Smooth muscle cell (in vitro differentiated cells): ENCODE measurements around the gene PIK3CD. TPM values are rescaled to one million over a fixed set of nuclear protein-coding genes. Genes with fewer than 3 reads are reported as not detected.
A peak's percentile ranks its signal among the peaks of the same experiment; 100 is the strongest.

ENCODE experiments used
- DNase-seq: peaks from one replicate; lab custom pipeline; 2025; ENCODE audit not compliant: unreplicated experiment; lab: John Stamatoyannopoulos, UW
- H2AFZ ChIP-seq: fragments of 200-600 bp; sonication (generic); 2 replicates; pipeline ENCODE4 v1.6.0; 2016; ENCODE audit warnings: antibody characterized with exemption, low read depth, mild to moderate bottlenecking
- H3F3A ChIP-seq: fragments of 200-600 bp; sonication (generic); 2 replicates; pipeline ENCODE4 v1.6.0; 2017; ENCODE audit warnings: antibody characterized with exemption, low read depth
- H3K27ac ChIP-seq: fragments of 200-600 bp; sonication (generic); 2 replicates; pipeline ENCODE4 v1.5.1; 2016; ENCODE audit warnings: low read depth, mild to moderate bottlenecking
- H3K27me3 ChIP-seq: fragments of 200-600 bp; sonication (generic); 2 replicates; pipeline ENCODE4 v1.6.1; 2016; ENCODE audit warnings: low read depth, mild to moderate bottlenecking
- H3K36me3 ChIP-seq: fragments of 200-600 bp; sonication (generic); 2 replicates; pipeline ENCODE4 v1.5.1; 2016; ENCODE audit warnings: low read depth
- H3K4me1 ChIP-seq: fragments of 200-600 bp; sonication (generic); 2 replicates; pipeline ENCODE4 v1.5.1; 2016; ENCODE audit warnings: low read depth
- H3K4me2 ChIP-seq: fragments of 200-600 bp; sonication (generic); 2 replicates; pipeline ENCODE4 v1.6.0; 2016; ENCODE audit warnings: mild to moderate bottlenecking
- H3K4me3 ChIP-seq: fragments of 200-600 bp; sonication (generic); 2 replicates; pipeline ENCODE4 v1.5.1; 2016; ENCODE audit warnings: mild to moderate bottlenecking
- H3K79me2 ChIP-seq: fragments of 200-600 bp; sonication (generic); 2 replicates; pipeline ENCODE4 v1.6.0; 2016; ENCODE audit warnings: low read depth, mild to moderate bottlenecking
- H3K9ac ChIP-seq: fragments of 200-600 bp; sonication (generic); 2 replicates; pipeline ENCODE4 v1.6.0; 2016; ENCODE audit warnings: low read depth
- H3K9me3 ChIP-seq: fragments of 200-600 bp; sonication (generic); replicated peaks from 2 replicates; pipeline ENCODE4 v1.5.1; 2016; ENCODE audit warnings: low read depth
- H4K20me1 ChIP-seq: fragments of 200-600 bp; sonication (generic); 2 replicates; pipeline ENCODE4 v1.6.0; 2016; ENCODE audit warnings: low read depth
- CTCF ChIP-seq: fragments of 200-600 bp; sonication (generic); IDR thresholded peaks from 2 replicates; pipeline ENCODE4 v1.5.1; 2017; ENCODE audit warnings: borderline replicate concordance, mild to moderate bottlenecking, antibody characterized with exemption; ENCODE audit not compliant: insufficient read depth, poor library complexity, severe bottlenecking
- WGBS: methylation state at CpG from one replicate; pipeline ENCODE4 v1.1.7; 2016; ENCODE audit warnings: low lambda C conversion rate; 5-methylcytosine and 5-hydroxymethylcytosine counted together
- polyA plus RNA-seq: library from polyadenylated mRNA; unstranded; fragments of >200 nt; fragmentation: Nextera tagmentation; extraction: Ambion mirVana; gene quantifications from 2 replicates; pipeline ENCODE4 v1.2.1, GENCODE V29; 2016
- total RNA-seq: library from RNA; depleted of rRNA; stranded (reverse); fragments of >200 nt; gene quantifications from 2 replicates; pipeline ENCODE4 v1.2.3, GENCODE V29; 2014

Gene PIK3CD
- total and polyA plus RNA-seq, 2 experiments from 2014 or later = 3.9 to 4.1 TPM

GRCh38 chr1:9648171-9648570, 3.4 kb upstream of the PIK3CD start:
- Histone ChIP-seq H3K9ac (no peak overlapping the region), H3K4me1 (peaks cover 7% of the 10 kb centered on the region), H3K36me3 (no peaks in the 10 kb centered on the region), H3K4me3 (no peak overlapping the region), H3K27me3 (peaks cover 46% of the 10 kb centered on the region), H3K27ac (no peak overlapping the region), H2AFZ (no peak overlapping the region), H3K79me2 (no peaks in the 10 kb centered on the region), H4K20me1 (no peaks in the 10 kb centered on the region), H3F3A (no peaks in the 10 kb centered on the region), H3K4me2 (no peak overlapping the region), H3K9me3 (no peaks in the 10 kb centered on the region)
- no peak for TF ChIP-seq CTCF
- no peak for DNase-seq
- 83% methylated on average over 10 of the region's 10 CpGs for WGBS

DNA sequence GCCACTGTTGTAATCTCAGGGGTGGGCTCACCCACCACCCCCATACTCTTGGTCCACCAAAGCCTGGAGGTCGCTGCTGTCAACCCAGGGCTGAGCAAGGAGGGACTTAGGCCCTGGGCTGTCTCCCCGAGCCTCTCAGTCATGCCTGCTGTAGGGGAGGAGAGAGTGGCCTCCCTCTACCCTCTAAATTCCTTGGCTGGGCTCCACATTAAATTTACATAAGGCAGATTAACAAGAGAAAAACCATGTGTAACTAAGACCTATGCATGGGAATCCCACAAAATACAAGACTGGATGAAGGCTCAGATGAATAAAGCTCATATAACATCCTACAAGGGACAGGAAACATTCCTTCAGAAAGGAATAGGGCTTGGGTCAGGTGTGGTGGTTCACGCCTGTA, 1.8 kb upstream of the PIK3CD start:
- H3K79me2 ChIP-seq = no peaks in the 10 kb centered on the region
- no peaks in the 10 kb centered on the region for H3K36me3 ChIP-seq
- WGBS = 81% methylated on average over 3 of the region's 3 CpGs
- H3K4me2 ChIP-seq = no peak overlapping the region
- H3K9ac ChIP-seq = no peak overlapping the region
- no peak overlapping the region for H2AFZ ChIP-seq
- H3K27me3 ChIP-seq = peaks cover 59% of the 10 kb centered on the region
- H3K9me3 ChIP-seq = no peaks in the 10 kb centered on the region
- no peaks in the 10 kb centered on the region for H4K20me1 ChIP-seq
- H3K27ac ChIP-seq = no peak overlapping the region
- peaks cover 7% of the 10 kb centered on the region for H3K4me1 ChIP-seq
- no peak overlapping the region for H3K4me3 ChIP-seq
- no peak for DNase-seq
- no peaks in the 10 kb centered on the region for H3F3A ChIP-seq
- TF ChIP-seq CTCF = no peak

- H3K36me3 ChIP-seq = no peaks in the 10 kb centered on the region
- WGBS = 35% methylated on average over 10 of the region's 10 CpGs
- no peaks in the 10 kb centered on the region for H3K9me3 ChIP-seq
- peak overlapping the region; percentile 99 for H3K4me2 ChIP-seq
- no peak overlapping the region for H2AFZ ChIP-seq
- peak overlapping the region; percentile 56 for H3K4me3 ChIP-seq
- DNase-seq = no peak
- no peaks in the 10 kb centered on the region for H4K20me1 ChIP-seq
- H3K9ac ChIP-seq = no peak overlapping the region
- H3K27me3 ChIP-seq = peaks cover 59% of the 10 kb centered on the region
- no peak overlapping the region for H3K27ac ChIP-seq
- H3F3A ChIP-seq = no peaks in the 10 kb centered on the region
- no peak for TF ChIP-seq CTCF
- H3K79me2 ChIP-seq = no peaks in the 10 kb centered on the region
- H3K4me1 ChIP-seq = peaks cover 7% of the 10 kb centered on the region
These were observed 339 bp upstream of the PIK3CD start for GRCh38 chr1:9651220-9651564.

GRCh38 chr1:9652379-9653209, 1.1 kb downstream of the PIK3CD start:
- H3K27ac ChIP-seq = no peak overlapping the region
- no peak for DNase-seq
- peak overlapping the region; percentile 56 for H3K4me3 ChIP-seq
- H3K36me3 ChIP-seq = no peaks in the 10 kb centered on the region
- H3F3A ChIP-seq = no peaks in the 10 kb centered on the region
- H4K20me1 ChIP-seq = no peaks in the 10 kb centered on the region
- 18% methylated on average over 38 of the region's 55 CpGs for WGBS
- peak overlapping the region; percentile 19 for H2AFZ ChIP-seq
- H3K9me3 ChIP-seq = no peaks in the 10 kb centered on the region
- TF ChIP-seq CTCF = no peak
- peaks cover 7% of the 10 kb centered on the region for H3K4me1 ChIP-seq
- peaks cover 59% of the 10 kb centered on the region for H3K27me3 ChIP-seq
- H3K4me2 ChIP-seq = peak overlapping the region; percentile 99
- H3K79me2 ChIP-seq = no peaks in the 10 kb centered on the region
- no peak overlapping the region for H3K9ac ChIP-seq
